Endothelial cell of umbilical vein (primary cell): ENCODE measurements around the gene PLEKHA7. TPM values are rescaled to one million over a fixed set of nuclear protein-coding genes. Genes with fewer than 3 reads are reported as not detected.

Source experiments
- BruUV-seq: library from RNA; stranded (reverse); fragments of 400-500 nt; replicated peaks from 2 replicates; lab custom pipeline; 2021; lab: Mats Ljungman, UMichigan
- CTCF ChIA-PET: fragments of 300-600, 350-600 bp; sonication (Branson Sonifier 250); formaldehyde crosslinking; loops from one replicate; lab custom pipeline; 2021; ENCODE audit warnings: antibody characterized with exemption, inconsistent platforms; lab: Charles Lee
- POLR2A ChIA-PET: fragments of 300-600, 350-600 bp; sonication (Branson Sonifier 250); formaldehyde crosslinking; loops from one replicate; lab custom pipeline; 2021; ENCODE audit warnings: antibody characterized with exemption, inconsistent platforms; lab: Charles Lee
- DNase-seq: peaks from one replicate; pipeline ENCODE4 v3.0.0-alpha.2; 2011; ENCODE audit warnings: low read depth, low spot score
- FAIRE-seq: peaks from 2 replicates; lab custom pipeline; 2011; peaks lifted over from hg19 to GRCh38; lab: Jason Lieb, UNC
- H2AFZ ChIP-seq: 2 replicates; pipeline ENCODE4 v1.6.0; 2012; ENCODE audit warnings: low read depth, low read length, control low read depth, inconsistent platforms
- H3K27ac ChIP-seq: 2 replicates; pipeline ENCODE4 v1.5.1; 2011; ENCODE audit warnings: low read depth, mild to moderate bottlenecking, control low read depth, low read length, moderate library complexity; ENCODE audit not compliant: insufficient read depth
- H3K27me3 ChIP-seq, 2 experiments: 2 replicates each; pipeline versions ENCODE4 v1.6.0 to v1.6.1; 2011; ENCODE audit warnings: low read length in 2 of 2, mixed read lengths in 1 of 2; ENCODE audit not compliant: control insufficient read depth in 2 of 2, insufficient read depth in 2 of 2
- H3K36me3 ChIP-seq, 2 experiments: 2 replicates in 1 of 2; 3 replicates in 1 of 2; pipeline ENCODE4 v1.5.1; 2011; ENCODE audit warnings: low read length in 2 of 2, mild to moderate bottlenecking in 1 of 2, moderate library complexity in 1 of 2; ENCODE audit not compliant: control insufficient read depth in 2 of 2, insufficient read depth in 2 of 2; ENCODE audit errors: extremely low read depth in 1 of 2
- H3K4me1 ChIP-seq: 3 replicates; pipeline ENCODE4 v1.5.1; 2011; ENCODE audit warnings: mild to moderate bottlenecking, low read length; ENCODE audit not compliant: control insufficient read depth, insufficient read depth; ENCODE audit errors: extremely low read depth
- H3K4me2 ChIP-seq: 2 replicates; pipeline ENCODE4 v1.6.1; 2011; ENCODE audit warnings: low read length, control low read depth, mixed read lengths; ENCODE audit not compliant: insufficient read depth
- H3K4me3 ChIP-seq, 3 experiments: fragments of 200-600 bp in 1 of 3; sonication (generic), shearing (Covaris generic) in 1 of 3; replicated peaks in 1 of 3; 2 replicates each; pipeline ENCODE4 v1.5.1; 2011 to 2016; ENCODE audit warnings: control low read depth in 3 of 3, low read length in 3 of 3, mild to moderate bottlenecking in 2 of 3, inconsistent platforms in 1 of 3, low read depth in 1 of 3, moderate library complexity in 1 of 3; ENCODE audit not compliant: insufficient read depth in 1 of 3
- H3K79me2 ChIP-seq: 2 replicates; pipeline ENCODE4 v1.6.0; 2012; ENCODE audit warnings: low read length, inconsistent platforms; ENCODE audit not compliant: control insufficient read depth, insufficient read depth
- H3K9ac ChIP-seq: replicated peaks from 2 replicates; pipeline ENCODE3; 2011; ENCODE audit warnings: low read length, control low read depth; ENCODE audit not compliant: insufficient read depth; ENCODE audit errors: extremely low read depth
- H3K9me1 ChIP-seq: replicated peaks from 3 replicates; pipeline ENCODE4 v1.6.0; 2011; ENCODE audit warnings: mild to moderate bottlenecking, low read length; ENCODE audit not compliant: control insufficient read depth, insufficient read depth; ENCODE audit errors: extremely low read depth
- H3K9me3 ChIP-seq: replicated peaks from 2 replicates; pipeline ENCODE4 v1.5.1; 2012; ENCODE audit warnings: low read length, inconsistent platforms; ENCODE audit not compliant: control insufficient read depth, insufficient read depth
- H4K20me1 ChIP-seq: replicated peaks from 2 replicates; pipeline ENCODE3; 2011; ENCODE audit warnings: mild to moderate bottlenecking, low read length; ENCODE audit not compliant: control insufficient read depth, insufficient read depth; ENCODE audit errors: extremely low read depth
- CTCF ChIP-seq, 2 donors: IDR thresholded peaks; 1 replicate in 1 of 2; 2 replicates in 1 of 2; pipeline ENCODE4 v1.5.1; 2011; ENCODE audit warnings: low read length in 2 of 2, mild to moderate bottlenecking in 2 of 2, moderate library complexity in 2 of 2, control low read depth in 1 of 2, inconsistent platforms in 1 of 2, low read depth in 1 of 2; ENCODE audit not compliant: insufficient read depth in 1 of 2; ENCODE audit errors: extremely low read depth in 1 of 2
- FOS ChIP-seq: IDR thresholded peaks from 2 replicates; pipeline ENCODE4 v1.6.1; 2011; ENCODE audit warnings: mild to moderate bottlenecking, low read length, moderate library complexity, borderline replicate concordance; ENCODE audit not compliant: insufficient read depth
- JUN ChIP-seq: IDR thresholded peaks from 2 replicates; pipeline ENCODE4 v1.6.1; 2011; ENCODE audit warnings: borderline replicate concordance, low read depth; ENCODE audit not compliant: insufficient read length, insufficient read depth
- MAX ChIP-seq: IDR thresholded peaks from 2 replicates; pipeline ENCODE4 v1.6.1; 2011; ENCODE audit not compliant: insufficient read depth, insufficient read length
- MYC ChIP-seq: IDR thresholded peaks from one replicate; pipeline ENCODE4 v1.6.1; 2011; ENCODE audit warnings: mild to moderate bottlenecking, low read depth, low read length
- POLR2A ChIP-seq: IDR thresholded peaks from 2 replicates; pipeline ENCODE4 v1.6.1; 2012; ENCODE audit warnings: low read depth, mild to moderate bottlenecking, control low read depth, low read length
- POLR2AphosphoS5 ChIP-seq: IDR thresholded peaks from 2 replicates; pipeline ENCODE4 v1.6.1; 2012; ENCODE audit warnings: low read depth, mild to moderate bottlenecking, control low read depth, low read length, moderate library complexity; ENCODE audit not compliant: insufficient read depth
- dilution Hi-C: fragments of 300-500 bp; cut with MboI; formaldehyde crosslinking; loops from one replicate; pipeline ENCODE4 v1.15.0; 2019; ENCODE audit warnings: low sequenced_read_pairs; ENCODE audit not compliant: extremely low pct_ligation_motif_present
- intact Hi-C: fragments of 100-400 bp; cut with micrococcal nuclease; formaldehyde crosslinking; loops from one replicate; pipeline ENCODE4 v1.10.0; 2022
- polyA plus RNA-seq, 4 experiments: library from polyadenylated mRNA; depleted of rRNA in 3 of 4; stranded (reverse) in 3 of 4; unstranded in 1 of 4; fragments of >200 nt; gene quantifications; 2 replicates each; pipeline versions ENCODE4 v1.2.1 to v1.2.3, GENCODE V29; 2011 to 2012; ENCODE audit warnings: missing spikeins in 1 of 4
- total RNA-seq: library from RNA; stranded (reverse); gene quantifications from 2 replicates; pipeline ENCODE4 v1.2.3, GENCODE V29; 2021

Gene PLEKHA7
- total and polyA plus RNA-seq, 2 donors (not counting 3 experiments of a cell fraction or from before 2014, with no cell fraction given) = 1.7 to 3.8 TPM

- H3K4me2 ChIP-seq = peak overlapping the region; percentile 59
- intact Hi-C loops = loop anchor here (1.0 to 10.0 kb wide), 7 partner anchors 32 to 596 kb away; partner anchors contain the start of genes KCNJ11 and RPS13
These were observed 225.8 kb downstream of the PLEKHA7 start for GRCh38 chr11:16788141-16789062.

More at GRCh38 chr11:16788141-16789062, 225.8 kb downstream of the PLEKHA7 start:
- Histone ChIP-seq H3K27me3 (no peaks in the 10 kb centered on the region), H3K9ac (no peak overlapping the region), H4K20me1 (no peaks in the 10 kb centered on the region), H3K9me3 (no peaks in the 10 kb centered on the region), H3K4me3 (no peak overlapping the region), H3K27ac (peak overlapping the region; percentile 42), H3K36me3 (no peaks in the 10 kb centered on the region), H3K9me1 (no peaks in the 10 kb centered on the region), H3K79me2 (no peaks in the 10 kb centered on the region), H3K4me1 (peaks cover 70% of the 10 kb centered on the region), H2AFZ (no peak overlapping the region)
- CTCF ChIA-PET = interaction anchor here (0.5 to 6.2 kb wide), 10 partner anchors 12 to 422 kb away, joined by 3 to 159 read pairs (median 5); no protein-coding TSS in a partner anchor
- peak; percentile 81 for DNase-seq
- no TSS peak for BruUV-seq
- POLR2A ChIA-PET = interaction anchor here (0.6 kb wide), 1 partner anchor 418 kb away, joined by 7 read pairs; no protein-coding TSS in a partner anchor
- dilution Hi-C loops = no loop called here
- FAIRE-seq = peak; percentile 92
- TF ChIP-seq POLR2A (no peak), CTCF (IDR thresholded peaks at IDR 0.05; ENCODE audit: extremely low read depth in 1 of 2, insufficient read depth in 1 of 2, low read depth in 1 of 2, low read length in 2 of 2) (peak; percentile 99), POLR2AphosphoS5 (peak; percentile 16), JUN (peak; percentile 47), MYC (no peak), FOS (peak; percentile 75), MAX (no peak)
